HPDE6-E6E7 (cell line): ENCODE results near the gene TLL2.

ENCODE experiments used
- DNase-seq: peaks from one replicate; pipeline ENCODE4 v3.0.0; 2011; ENCODE audit warnings: missing footprints; ENCODE audit errors: extremely low spot score

Gene TLL2

GRCh38 chr10:96324447-96324846 lies 189.3 kb downstream of the TLL2 start:
- DNase-seq, result no peak

- no peak for DNase-seq
Observed at GRCh38 chr10:96322275-96322674, 191.5 kb downstream of the TLL2 start.

GRCh38 chr10:96321822-96322221 lies 191.9 kb downstream of the TLL2 start:
- DNase-seq, result no peak

GRCh38 chr10:96319754-96320474 lies 193.8 kb downstream of the TLL2 start:
- no peak for DNase-seq

GRCh38 chr10:96317067-96317833 lies 196.5 kb downstream of the TLL2 start:
- DNase-seq, result no peak
